GM19099 (cell line): ENCODE data around the gene MIER1.

ENCODE experiments used
- POLR2A ChIP-seq: IDR thresholded peaks from 3 replicates; pipeline ENCODE4 v1.6.1; 2011; ENCODE audit warnings: low read depth; ENCODE audit not compliant: insufficient read length; ENCODE audit errors: extremely low read depth

The MIER1 gene

GRCh38 chr1:66980745-66981367, 56.1 kb downstream of the MIER1 start:
- no peak for TF ChIP-seq POLR2A

GRCh38 chr1:66981679-66982078, 56.9 kb downstream of the MIER1 start:
- no peak for TF ChIP-seq POLR2A

DNA sequence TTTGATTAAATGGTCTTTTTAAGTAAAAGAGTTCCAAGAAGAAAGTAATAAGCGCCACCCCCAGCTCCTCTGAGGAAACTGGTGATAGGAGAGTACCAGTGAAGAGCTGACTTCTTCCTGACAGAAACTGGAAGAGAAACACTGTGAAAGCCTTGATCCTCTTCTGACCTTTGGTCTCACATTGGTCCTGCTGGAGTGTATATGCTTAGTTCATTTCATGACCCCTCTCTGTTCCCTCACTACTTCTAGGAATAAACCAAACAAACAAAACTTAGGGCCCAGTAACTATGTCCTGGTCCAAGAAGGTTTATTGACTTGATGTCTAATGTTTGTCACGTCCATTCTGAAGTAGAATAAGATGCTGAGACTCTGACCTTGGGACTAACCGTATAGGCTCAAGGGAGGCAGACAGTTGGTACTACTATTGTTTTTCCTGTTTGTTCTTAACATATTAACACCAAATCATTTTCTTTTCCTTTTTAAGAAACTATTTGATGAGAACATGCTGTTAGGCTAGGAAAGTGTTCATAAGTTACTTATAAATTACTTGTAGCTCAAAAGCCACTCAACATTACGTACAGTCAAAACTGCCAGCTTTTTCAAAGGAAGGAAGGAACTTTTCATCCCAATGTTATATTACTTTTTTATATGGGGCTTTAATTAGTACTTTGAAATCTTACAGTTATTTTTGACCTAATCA, 57.9 kb downstream of the MIER1 start:
- peak; percentile 27 for TF ChIP-seq POLR2A

GRCh38 chr1:66984491-66984890, 59.7 kb downstream of the MIER1 start:
- TF ChIP-seq POLR2A: no peak

DNA sequence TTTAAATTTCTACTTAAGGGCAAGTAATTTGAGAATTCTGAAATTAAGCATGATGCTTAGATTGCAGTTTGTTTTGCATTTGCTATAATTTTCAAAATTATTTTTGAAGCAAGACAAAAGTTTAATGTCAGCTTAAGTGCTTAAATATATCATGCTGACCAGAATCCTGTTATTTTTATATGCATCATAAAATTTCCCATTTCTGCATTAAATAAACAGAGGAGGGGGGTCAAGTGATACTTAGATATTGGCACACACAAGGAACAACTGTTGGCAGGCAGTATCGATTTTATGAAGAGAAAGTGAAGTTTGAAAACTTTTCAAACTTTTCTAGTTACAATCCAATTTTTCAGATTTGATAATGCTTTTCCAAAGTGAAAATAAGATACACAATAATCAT, 61.0 kb downstream of the MIER1 start:
- no peak for TF ChIP-seq POLR2A

DNA sequence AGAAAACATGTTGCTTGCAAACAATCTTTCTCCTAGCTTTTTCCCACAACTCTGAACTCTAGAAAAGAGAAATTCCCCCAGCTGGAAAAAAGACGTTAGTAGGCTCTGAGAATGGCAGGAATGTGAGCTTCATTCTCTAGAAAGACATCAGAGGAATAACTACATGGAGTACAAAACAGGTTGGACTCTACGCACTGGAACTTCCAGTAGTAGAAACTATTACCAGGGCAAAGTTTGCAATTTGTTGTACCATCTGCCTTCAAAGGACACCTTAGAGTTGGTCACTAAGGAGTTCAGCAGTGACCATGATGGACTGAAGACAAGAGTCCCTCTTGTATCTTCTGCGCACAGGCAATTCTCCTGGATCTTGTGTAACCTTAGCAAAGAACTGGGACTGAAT, 68.3 kb downstream of the MIER1 start:
- TF ChIP-seq POLR2A: no peak

DNA sequence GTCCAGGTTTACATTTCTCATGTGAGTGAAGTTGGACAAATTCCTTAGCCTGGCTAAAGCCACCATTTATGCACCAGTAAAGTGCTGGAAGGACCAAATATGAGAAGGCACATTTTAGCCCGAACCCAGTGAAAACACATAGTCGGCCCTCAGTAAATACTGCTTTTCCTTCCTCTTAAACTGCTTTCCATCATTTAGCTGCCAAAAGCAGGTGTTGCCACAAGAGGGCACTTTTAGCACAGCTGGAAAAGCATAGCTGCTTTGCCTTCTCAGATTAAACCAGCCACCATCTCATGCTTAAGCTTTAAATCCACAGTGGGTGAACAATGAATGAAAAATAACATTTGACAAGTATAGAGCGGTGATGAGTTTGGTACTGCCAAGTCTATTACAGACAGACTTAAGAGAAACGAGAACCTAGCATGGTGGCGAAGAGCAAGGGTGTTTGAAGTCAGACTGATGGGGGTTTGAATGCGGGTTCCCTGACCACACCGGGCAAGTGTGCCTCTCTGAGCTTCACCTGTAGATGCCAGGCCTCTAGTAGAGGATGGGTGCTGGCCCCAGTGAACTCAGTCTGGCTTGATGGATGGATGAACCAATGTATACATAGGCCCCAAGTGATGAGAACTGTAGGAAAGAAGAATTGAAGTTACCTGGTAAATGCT, 71.4 kb downstream of the MIER1 start:
- no peak for TF ChIP-seq POLR2A

GRCh38 chr1:66998972-66999371, 74.2 kb downstream of the MIER1 start:
- no peak for TF ChIP-seq POLR2A

DNA sequence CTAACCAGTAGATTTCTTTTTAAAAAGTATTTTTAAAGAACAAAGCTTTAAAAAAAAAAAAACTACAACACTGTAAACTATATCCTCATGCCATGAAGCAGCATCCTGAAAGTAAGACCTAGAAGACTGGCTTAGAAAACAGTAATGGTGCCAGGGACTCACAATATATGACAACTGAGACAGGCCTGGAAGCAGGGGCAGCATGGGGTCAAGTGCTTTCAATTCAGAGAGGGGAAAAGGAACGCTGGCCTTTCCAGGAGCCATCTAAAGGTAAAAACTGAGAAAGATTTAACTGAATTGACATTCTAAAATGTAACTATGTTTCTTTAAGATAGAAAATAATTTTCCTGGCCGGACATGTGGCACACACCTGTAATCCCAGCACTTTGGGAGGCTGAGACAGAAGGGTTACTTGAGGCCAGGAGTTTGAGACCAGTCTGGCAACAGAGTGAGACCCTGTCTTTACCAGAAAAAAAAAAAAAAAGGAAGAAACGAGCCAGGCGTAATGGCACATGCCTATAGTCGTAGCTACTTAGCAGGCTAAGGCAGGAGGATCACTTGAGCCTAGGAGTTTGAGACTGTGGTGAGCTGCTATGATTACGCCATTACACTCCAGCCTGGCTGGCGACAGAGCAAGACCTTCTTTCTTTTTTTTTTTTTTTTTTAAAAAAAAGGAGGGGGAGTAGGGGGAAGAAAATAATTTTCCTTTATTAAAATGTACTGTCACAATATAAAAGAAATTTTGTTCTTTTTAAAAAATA, 75.0 kb downstream of the MIER1 start:
- no peak for TF ChIP-seq POLR2A

DNA sequence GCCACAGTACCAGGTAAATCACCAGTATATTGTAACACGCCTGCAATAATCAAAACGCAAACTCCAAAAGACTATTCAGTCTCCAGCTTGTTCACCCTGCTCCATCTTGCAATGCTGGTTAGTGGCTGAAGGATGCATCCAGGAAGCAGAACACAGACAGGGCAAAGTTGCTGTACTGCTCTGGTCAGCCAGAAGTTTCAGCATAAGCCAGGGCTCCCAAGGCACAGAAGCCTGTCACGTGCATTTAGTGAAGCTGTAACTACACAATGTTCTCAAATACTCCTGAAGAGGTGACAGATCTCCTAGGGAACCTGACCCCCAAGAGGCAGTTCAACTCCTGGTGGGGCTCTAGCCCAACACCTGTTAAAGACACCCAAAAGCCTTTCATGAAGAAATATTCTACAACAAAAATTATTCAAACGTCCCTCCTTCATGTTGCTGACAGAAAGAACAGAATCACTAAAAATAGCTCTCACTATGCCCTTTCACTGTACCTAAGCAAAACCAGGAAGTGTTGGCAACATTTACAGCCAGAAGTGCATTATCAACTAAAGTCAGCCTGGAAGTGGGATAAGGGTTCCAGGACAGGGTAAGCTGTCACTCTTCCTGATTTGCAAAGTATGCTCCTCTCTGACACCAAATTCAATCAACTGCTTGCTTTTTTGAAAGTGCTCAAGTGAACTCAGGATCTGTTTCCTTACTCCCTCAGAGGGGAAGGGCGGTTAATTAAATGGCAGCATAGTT, 77.1 kb downstream of the MIER1 start:
- TF ChIP-seq POLR2A: no peak

DNA sequence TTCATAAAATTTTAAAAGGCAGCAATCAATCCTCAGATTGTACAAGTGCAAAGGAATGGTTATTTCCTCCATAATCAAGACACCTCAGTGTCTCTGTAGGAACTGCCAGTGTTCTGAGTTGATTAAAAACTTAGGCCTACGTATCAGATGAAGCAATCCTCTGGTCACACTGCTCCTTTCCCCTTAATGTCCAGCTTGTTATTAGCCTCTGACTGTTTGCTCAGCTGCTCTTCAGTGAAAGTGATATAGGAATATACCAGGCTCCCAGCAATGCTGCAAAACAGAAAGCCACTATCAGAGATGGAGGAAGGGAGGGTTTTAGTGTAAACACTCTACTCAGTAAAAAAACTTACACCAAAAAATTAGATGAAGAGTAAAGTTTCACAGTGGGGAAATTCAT, 79.4 kb downstream of the MIER1 start:
- no peak for TF ChIP-seq POLR2A

DNA sequence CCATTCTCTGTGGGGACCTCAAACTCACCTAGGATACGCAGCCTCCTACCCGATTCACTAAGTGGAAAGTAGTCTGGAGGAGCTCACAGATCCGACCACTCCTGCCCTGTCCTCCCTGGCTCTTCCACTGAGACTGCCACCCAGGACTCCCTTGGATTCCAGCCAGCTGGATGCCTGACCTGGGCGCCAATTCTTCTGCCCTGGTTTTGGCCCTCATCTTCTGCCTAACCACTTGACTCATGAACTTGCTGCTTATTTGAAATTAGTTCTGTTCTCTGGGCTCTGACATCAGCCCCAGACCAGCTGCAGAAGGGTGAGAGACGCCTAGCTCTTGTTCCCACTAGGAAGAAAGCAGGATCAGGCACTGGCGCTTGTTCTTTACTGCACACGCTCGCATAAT, 80.3 kb downstream of the MIER1 start:
- no peak for TF ChIP-seq POLR2A

GRCh38 chr1:67009792-67010191, 85.0 kb downstream of the MIER1 start:
- TF ChIP-seq POLR2A: no peak

DNA sequence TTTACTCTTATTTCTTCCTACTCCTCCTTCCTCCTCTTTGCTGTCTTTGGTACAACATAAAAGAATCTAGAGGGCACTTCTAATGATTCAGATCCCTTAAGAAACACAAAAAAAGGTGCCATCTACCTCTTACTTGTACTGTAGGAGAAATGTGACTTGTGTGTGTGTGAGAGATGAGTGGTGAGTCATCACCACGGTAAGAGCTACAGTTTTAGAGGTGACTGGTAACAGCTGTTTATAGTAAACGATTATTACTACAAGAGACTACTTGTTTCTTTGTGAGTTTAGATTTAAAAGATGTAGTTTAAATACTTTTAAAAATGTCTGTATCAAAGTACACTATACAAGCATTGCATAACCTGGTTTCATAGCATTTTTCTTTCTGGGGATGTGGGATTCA, 88.8 kb downstream of the MIER1 start:
- no peak for TF ChIP-seq POLR2A

DNA sequence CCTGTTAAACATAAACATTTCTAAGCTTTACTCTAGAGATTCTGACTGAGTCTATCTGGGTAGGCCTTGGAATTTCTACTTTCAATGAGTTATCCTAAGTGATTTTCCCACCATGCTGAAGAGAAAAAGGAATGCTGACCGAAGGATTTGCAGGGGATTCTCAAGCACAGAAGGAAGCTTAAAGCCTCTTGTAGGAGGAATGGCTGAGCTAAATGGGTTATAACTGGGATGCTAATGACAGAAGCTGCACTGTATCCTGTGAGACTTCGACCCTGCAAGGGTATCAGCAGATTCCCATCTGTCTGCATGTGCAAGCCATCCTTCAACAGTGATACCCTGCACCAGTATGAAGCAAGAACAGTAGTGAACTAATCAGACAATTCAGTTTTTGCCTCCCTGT, 93.8 kb downstream of the MIER1 start:
- no peak for TF ChIP-seq POLR2A
